ENCODE results near the gene ERICH3.

Gene ERICH3

DNA sequence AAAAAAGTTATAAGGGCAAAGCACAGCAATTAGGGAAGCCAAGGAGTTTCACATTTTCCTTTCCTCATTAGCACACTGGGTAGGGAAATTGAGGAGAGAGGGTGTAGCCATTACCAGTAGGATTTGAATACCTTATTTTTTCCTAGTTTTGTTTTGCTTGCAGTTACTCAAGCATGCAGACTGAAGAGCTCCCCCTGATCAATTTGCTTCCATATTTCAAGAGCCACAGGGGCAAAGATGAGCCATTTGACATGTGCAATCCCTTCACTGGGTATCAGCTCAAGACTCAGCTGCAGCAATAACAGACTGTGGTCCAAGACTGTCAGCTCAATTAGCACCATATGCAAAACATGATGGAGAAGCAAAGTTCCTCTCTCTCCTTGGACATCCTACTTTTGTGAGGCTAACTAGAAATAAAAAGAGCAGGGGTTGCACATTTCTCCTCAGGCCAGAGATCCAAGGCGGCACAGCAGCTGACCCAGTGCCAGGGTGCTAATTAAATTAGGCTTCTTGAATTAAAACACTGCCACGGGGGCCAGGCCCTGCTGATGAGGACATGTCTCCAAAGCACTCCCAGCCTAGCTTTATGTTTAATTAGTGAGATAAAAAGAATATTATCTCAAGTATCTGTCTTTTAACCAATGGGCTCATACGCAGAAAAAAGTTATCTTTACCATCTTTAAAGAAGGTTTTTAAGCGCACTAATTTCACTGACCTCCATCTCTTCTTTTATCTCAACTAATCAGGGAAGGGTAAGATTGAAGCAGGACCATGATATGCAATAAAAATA lies 124.4 kb downstream of the ERICH3 start:
- H3K4me3 ChIP-seq (ENCODE audit: low read length): no peak overlapping the region
- no peaks in the 10 kb centered on the region for H3K36me3 ChIP-seq (ENCODE audit: control insufficient read depth, low read length)
- H3K9me3 ChIP-seq (ENCODE audit: control insufficient read depth, insufficient read depth, low read length): no peaks in the 10 kb centered on the region
- H3K79me2 ChIP-seq (ENCODE audit: control insufficient read depth, low read length): no peaks in the 10 kb centered on the region
- no peaks in the 10 kb centered on the region for H3K27me3 ChIP-seq (ENCODE audit: control insufficient read depth, low read length)
- no peak overlapping the region for H3K4me2 ChIP-seq (ENCODE audit: low read length)
- no peaks in the 10 kb centered on the region for H3F3A ChIP-seq (ENCODE audit: control insufficient read depth, insufficient read depth)
- H4K20me1 ChIP-seq (ENCODE audit: control insufficient read depth, insufficient read depth, low read depth, low read length): no peaks in the 10 kb centered on the region
- H3K4me1 ChIP-seq (ENCODE audit: control insufficient read depth, low read length): no peaks in the 10 kb centered on the region
- no peaks in the 10 kb centered on the region for H3K9me2 ChIP-seq (replicated peaks; ENCODE audit: control insufficient read depth, low read length)
- TF ChIP-seq, protein P1, sequence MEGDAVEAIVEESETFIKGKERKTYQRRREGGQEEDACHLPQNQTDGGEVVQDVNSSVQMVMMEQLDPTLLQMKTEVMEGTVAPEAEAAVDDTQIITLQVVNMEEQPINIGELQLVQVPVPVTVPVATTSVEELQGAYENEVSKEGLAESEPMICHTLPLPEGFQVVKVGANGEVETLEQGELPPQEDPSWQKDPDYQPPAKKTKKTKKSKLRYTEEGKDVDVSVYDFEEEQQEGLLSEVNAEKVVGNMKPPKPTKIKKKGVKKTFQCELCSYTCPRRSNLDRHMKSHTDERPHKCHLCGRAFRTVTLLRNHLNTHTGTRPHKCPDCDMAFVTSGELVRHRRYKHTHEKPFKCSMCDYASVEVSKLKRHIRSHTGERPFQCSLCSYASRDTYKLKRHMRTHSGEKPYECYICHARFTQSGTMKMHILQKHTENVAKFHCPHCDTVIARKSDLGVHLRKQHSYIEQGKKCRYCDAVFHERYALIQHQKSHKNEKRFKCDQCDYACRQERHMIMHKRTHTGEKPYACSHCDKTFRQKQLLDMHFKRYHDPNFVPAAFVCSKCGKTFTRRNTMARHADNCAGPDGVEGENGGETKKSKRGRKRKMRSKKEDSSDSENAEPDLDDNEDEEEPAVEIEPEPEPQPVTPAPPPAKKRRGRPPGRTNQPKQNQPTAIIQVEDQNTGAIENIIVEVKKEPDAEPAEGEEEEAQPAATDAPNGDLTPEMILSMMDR (IDR thresholded peaks at IDR 0.05; ENCODE audit: low read depth, low read length, poor library complexity, severe bottlenecking): no peak
- no peak for TF ChIP-seq EZH2phosphoT487 (IDR thresholded peaks at IDR 0.05; ENCODE audit: borderline replicate concordance, low read length)
- H3K27ac ChIP-seq (ENCODE audit: low read depth, low read length): no peak overlapping the region

DNA sequence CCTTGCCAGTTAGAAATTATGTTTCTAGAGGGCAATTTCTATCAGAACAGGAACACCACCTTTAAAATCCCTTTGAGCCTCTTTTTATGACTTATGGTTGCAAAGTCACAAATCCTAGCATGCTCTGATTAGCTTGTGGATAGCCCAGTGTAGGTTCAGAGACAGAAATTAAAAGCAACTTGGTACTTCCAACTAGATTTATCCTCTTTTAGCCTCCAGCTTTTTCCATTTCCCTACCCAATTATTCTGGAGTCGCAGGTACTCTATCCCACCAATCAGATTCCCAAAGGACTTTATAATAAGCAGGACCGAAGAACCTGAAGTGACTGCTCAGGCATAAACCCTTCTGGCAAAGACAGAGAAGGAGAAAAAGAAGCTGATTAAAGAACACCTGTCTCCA lies 127.8 kb downstream of the ERICH3 start:
- no peak overlapping the region for H3K4me3 ChIP-seq (ENCODE audit: low read length)
- TF ChIP-seq, protein P1 (IDR thresholded peaks at IDR 0.05; ENCODE audit: low read depth, low read length, poor library complexity, severe bottlenecking): no peak
- TF ChIP-seq EZH2phosphoT487 (IDR thresholded peaks at IDR 0.05; ENCODE audit: borderline replicate concordance, low read length): no peak

DNA sequence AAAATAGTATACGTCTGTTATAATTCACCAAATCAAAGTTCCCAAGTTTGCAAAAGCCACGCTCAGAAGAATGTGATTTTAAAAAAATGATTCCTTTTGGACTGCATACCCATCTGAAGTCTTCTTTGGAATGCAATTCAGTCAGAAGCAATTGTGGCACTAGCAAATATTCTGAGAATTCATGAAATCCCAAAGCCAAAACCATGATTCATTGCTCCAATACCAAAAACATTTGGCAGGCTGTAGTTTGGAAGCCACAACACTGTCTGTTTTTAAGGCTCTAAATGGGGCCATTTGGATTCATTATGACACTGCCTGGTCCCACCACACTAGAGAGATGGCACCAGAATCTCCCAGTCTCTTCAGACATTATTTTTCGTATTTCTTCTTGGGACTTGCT lies 139.4 kb downstream of the ERICH3 start:
- H3K36me3 ChIP-seq (ENCODE audit: control insufficient read depth, low read length): no peaks in the 10 kb centered on the region
- H3K4me3 ChIP-seq (ENCODE audit: low read length): no peak overlapping the region
- no peaks in the 10 kb centered on the region for H4K20me1 ChIP-seq (ENCODE audit: control insufficient read depth, insufficient read depth, low read depth, low read length)
- no peak for TF ChIP-seq EZH2phosphoT487 (IDR thresholded peaks at IDR 0.05; ENCODE audit: borderline replicate concordance, low read length)
- TF ChIP-seq, protein P1 (IDR thresholded peaks at IDR 0.05; ENCODE audit: low read depth, low read length, poor library complexity, severe bottlenecking): no peak
- no peaks in the 10 kb centered on the region for H3K79me2 ChIP-seq (ENCODE audit: control insufficient read depth, low read length)
- H3K9me3 ChIP-seq (ENCODE audit: control insufficient read depth, insufficient read depth, low read length): no peaks in the 10 kb centered on the region
- H3K27me3 ChIP-seq (ENCODE audit: control insufficient read depth, low read length): no peaks in the 10 kb centered on the region
- H3K9me2 ChIP-seq (replicated peaks; ENCODE audit: control insufficient read depth, low read length): no peaks in the 10 kb centered on the region
- no peak overlapping the region for H3K27ac ChIP-seq (ENCODE audit: low read depth, low read length)
- no peaks in the 10 kb centered on the region for H3F3A ChIP-seq (ENCODE audit: control insufficient read depth, insufficient read depth)
- no peak overlapping the region for H3K4me2 ChIP-seq (ENCODE audit: low read length)
- H3K4me1 ChIP-seq (ENCODE audit: control insufficient read depth, low read length): no peaks in the 10 kb centered on the region

More for the DNA sequence above, 127.8 kb downstream of the ERICH3 start:
- Histone ChIP-seq H3F3A (ENCODE audit: control insufficient read depth, insufficient read depth) (no peaks in the 10 kb centered on the region), H3K79me2 (ENCODE audit: control insufficient read depth, low read length) (no peaks in the 10 kb centered on the region), H3K27ac (ENCODE audit: low read depth, low read length) (no peak overlapping the region), H3K36me3 (ENCODE audit: control insufficient read depth, low read length) (no peaks in the 10 kb centered on the region), H4K20me1 (ENCODE audit: control insufficient read depth, insufficient read depth, low read depth, low read length) (no peaks in the 10 kb centered on the region), H3K27me3 (ENCODE audit: control insufficient read depth, low read length) (no peaks in the 10 kb centered on the region), H3K4me2 (ENCODE audit: low read length) (no peak overlapping the region), H3K9me3 (ENCODE audit: control insufficient read depth, insufficient read depth, low read length) (no peaks in the 10 kb centered on the region), H3K9me2 (replicated peaks; ENCODE audit: control insufficient read depth, low read length) (no peaks in the 10 kb centered on the region), H3K4me1 (ENCODE audit: control insufficient read depth, low read length) (no peaks in the 10 kb centered on the region)
